SK-N-MC (cell line): ENCODE data around the gene MLC1.

Experiments
- DNase-seq: peaks from one replicate; pipeline ENCODE4 v3.0.0-alpha.2; 2011; ENCODE audit warnings: low read depth, low spot score
- H3K27ac ChIP-seq: fragments of 200-600 bp; sonication (generic); 2 replicates; pipeline ENCODE4 v1.5.1; 2016; ENCODE audit warnings: mixed run types
- H3K36me3 ChIP-seq: fragments of 200-600 bp; sonication (generic); 2 replicates; pipeline ENCODE4 v1.6.1; 2017; ENCODE audit warnings: antibody characterized with exemption, low read length, mixed read lengths; ENCODE audit not compliant: insufficient read depth
- H3K4me3 ChIP-seq: fragments of 200-600 bp; sonication (generic); 2 replicates; pipeline ENCODE4 v1.5.1; 2016
- H3K9ac ChIP-seq: fragments of 200-600 bp; sonication (generic); 2 replicates; pipeline ENCODE4 v1.8.0; 2017; ENCODE audit warnings: mixed run types, mixed read lengths; ENCODE audit not compliant: insufficient read length
- H3K9me3 ChIP-seq: fragments of 200-600 bp; sonication (generic); 2 replicates; pipeline ENCODE4 v1.6.1; 2017; ENCODE audit warnings: low read depth, mild to moderate bottlenecking, antibody characterized with exemption, low read length, moderate library complexity, mixed read lengths
- FOXP2 ChIP-seq: optimal IDR thresholded peaks from 2 replicates; pipeline ENCODE3; 2011; ENCODE audit warnings: mild to moderate bottlenecking, moderate library complexity; ENCODE audit not compliant: insufficient read depth; ENCODE audit errors: extremely low read length, control extremely low read depth

The MLC1 gene

GRCh38 chr22:50009765-50010675 lies 75.2 kb downstream of the MLC1 start:
- Histone ChIP-seq H3K27ac (no peak overlapping the region), H3K9ac (no peak overlapping the region), H3K9me3 (no peaks in the 10 kb centered on the region), H3K4me3 (no peak overlapping the region), H3K36me3 (no peaks in the 10 kb centered on the region)
- no peak for DNase-seq
- TF ChIP-seq FOXP2, result no peak
